ENCODE data around the gene TGFA.

The TGFA gene

GRCh38 chr2:70523672-70523995 lies 30.0 kb downstream of the TGFA start:
- no peaks in the 10 kb centered on the region for H3K36me3 ChIP-seq (ENCODE audit: insufficient read depth, low read length)
- H3K9ac ChIP-seq (ENCODE audit: low read depth, low read length), result no peak overlapping the region
- H3K4me3 ChIP-seq (ENCODE audit: low read length), result no peak overlapping the region
- H3K27me3 ChIP-seq (ENCODE audit: insufficient read depth, low read length), result no peaks in the 10 kb centered on the region
- no peak overlapping the region for H3K27ac ChIP-seq (ENCODE audit: low read depth, low read length)
- H3K4me1 ChIP-seq (ENCODE audit: insufficient read depth, low read length), result peaks cover 14% of the 10 kb centered on the region
- no peaks in the 10 kb centered on the region for H3K9me3 ChIP-seq (ENCODE audit: insufficient read depth, low read depth, low read length)

GRCh38 chr2:70522627-70523026 lies 31.0 kb downstream of the TGFA start:
- Histone ChIP-seq H3K4me1 (ENCODE audit: insufficient read depth, low read length) (peaks cover 14% of the 10 kb centered on the region), H3K27ac (ENCODE audit: low read depth, low read length) (no peak overlapping the region), H3K4me3 (ENCODE audit: low read length) (no peak overlapping the region), H3K36me3 (ENCODE audit: insufficient read depth, low read length) (no peaks in the 10 kb centered on the region), H3K9ac (ENCODE audit: low read depth, low read length) (no peak overlapping the region), H3K27me3 (ENCODE audit: insufficient read depth, low read length) (no peaks in the 10 kb centered on the region), H3K9me3 (ENCODE audit: insufficient read depth, low read depth, low read length) (no peaks in the 10 kb centered on the region)
- 97% methylated on average over 5 of the region's 5 CpGs for WGBS

- Histone ChIP-seq H3K27me3 (ENCODE audit: insufficient read depth, low read length) (no peaks in the 10 kb centered on the region), H3K36me3 (ENCODE audit: insufficient read depth, low read length) (no peaks in the 10 kb centered on the region), H3K4me3 (ENCODE audit: low read length) (no peak overlapping the region), H3K9me3 (ENCODE audit: insufficient read depth, low read depth, low read length) (no peaks in the 10 kb centered on the region), H3K27ac (ENCODE audit: low read depth, low read length) (no peak overlapping the region), H3K9ac (ENCODE audit: low read depth, low read length) (no peak overlapping the region), H3K4me1 (ENCODE audit: insufficient read depth, low read length) (peaks cover 14% of the 10 kb centered on the region)
- 88% methylated on average over 3 of the region's 3 CpGs for WGBS
Observed at GRCh38 chr2:70520825-70521224, 32.8 kb downstream of the TGFA start.

- H3K27me3 ChIP-seq (ENCODE audit: insufficient read depth, low read length), result no peaks in the 10 kb centered on the region
- 92% methylated on average over 2 of the region's 2 CpGs for WGBS
- no peak overlapping the region for H3K27ac ChIP-seq (ENCODE audit: low read depth, low read length)
- no peak overlapping the region for H3K9ac ChIP-seq (ENCODE audit: low read depth, low read length)
- H3K9me3 ChIP-seq (ENCODE audit: insufficient read depth, low read depth, low read length), result no peaks in the 10 kb centered on the region
- H3K4me1 ChIP-seq (ENCODE audit: insufficient read depth, low read length), result peaks cover 11% of the 10 kb centered on the region
- H3K4me3 ChIP-seq (ENCODE audit: low read length), result no peak overlapping the region
- no peaks in the 10 kb centered on the region for H3K36me3 ChIP-seq (ENCODE audit: insufficient read depth, low read length)
Observed at GRCh38 chr2:70519453-70519852, 34.2 kb downstream of the TGFA start.

GRCh38 chr2:70518557-70518956 lies 35.1 kb downstream of the TGFA start:
- Histone ChIP-seq H3K9ac (ENCODE audit: low read depth, low read length) (no peak overlapping the region), H3K9me3 (ENCODE audit: insufficient read depth, low read depth, low read length) (no peaks in the 10 kb centered on the region), H3K4me1 (ENCODE audit: insufficient read depth, low read length) (peaks cover 4% of the 10 kb centered on the region; the same call in 1 of the 2 replicates), H3K36me3 (ENCODE audit: insufficient read depth, low read length) (no peaks in the 10 kb centered on the region), H3K4me3 (ENCODE audit: low read length) (no peak overlapping the region), H3K27ac (ENCODE audit: low read depth, low read length) (no peak overlapping the region), H3K27me3 (ENCODE audit: insufficient read depth, low read length) (no peaks in the 10 kb centered on the region)
- WGBS, result 92% methylated on average over 1 of the region's 1 CpG

GRCh38 chr2:70517804-70518203 lies 35.8 kb downstream of the TGFA start:
- WGBS, result 91% methylated on average over 7 of the region's 7 CpGs
- Histone ChIP-seq H3K9me3 (ENCODE audit: insufficient read depth, low read depth, low read length) (no peaks in the 10 kb centered on the region), H3K4me1 (ENCODE audit: insufficient read depth, low read length) (0 out of 2 replicates have a peak, but pooled peaks cover 3% of the 10 kb centered on the region), H3K27me3 (ENCODE audit: insufficient read depth, low read length) (no peaks in the 10 kb centered on the region), H3K36me3 (ENCODE audit: insufficient read depth, low read length) (no peaks in the 10 kb centered on the region), H3K9ac (ENCODE audit: low read depth, low read length) (no peak overlapping the region), H3K27ac (ENCODE audit: low read depth, low read length) (no peak overlapping the region), H3K4me3 (ENCODE audit: low read length) (no peak overlapping the region)

GRCh38 chr2:70516596-70516995 lies 37.0 kb downstream of the TGFA start:
- Histone ChIP-seq H3K4me1 (ENCODE audit: insufficient read depth, low read length) (0 out of 2 replicates have a peak, but pooled peaks cover 3% of the 10 kb centered on the region), H3K27ac (ENCODE audit: low read depth, low read length) (no peak overlapping the region), H3K9ac (ENCODE audit: low read depth, low read length) (no peak overlapping the region), H3K27me3 (ENCODE audit: insufficient read depth, low read length) (no peaks in the 10 kb centered on the region), H3K36me3 (ENCODE audit: insufficient read depth, low read length) (no peaks in the 10 kb centered on the region), H3K9me3 (ENCODE audit: insufficient read depth, low read depth, low read length) (no peaks in the 10 kb centered on the region), H3K4me3 (ENCODE audit: low read length) (no peak overlapping the region)
- 90% methylated on average over 5 of the region's 5 CpGs for whole genome bisulfite sequencing

GRCh38 chr2:70515938-70516337 lies 37.7 kb downstream of the TGFA start:
- Histone ChIP-seq H3K27ac (ENCODE audit: low read depth, low read length) (no peak overlapping the region), H3K4me1 (ENCODE audit: insufficient read depth, low read length) (0 out of 2 replicates have a peak, but pooled peaks cover 2% of the 10 kb centered on the region), H3K36me3 (ENCODE audit: insufficient read depth, low read length) (no peaks in the 10 kb centered on the region), H3K4me3 (ENCODE audit: low read length) (no peak overlapping the region), H3K27me3 (ENCODE audit: insufficient read depth, low read length) (no peaks in the 10 kb centered on the region), H3K9me3 (ENCODE audit: insufficient read depth, low read depth, low read length) (no peaks in the 10 kb centered on the region), H3K9ac (ENCODE audit: low read depth, low read length) (no peak overlapping the region)
- WGBS, result 90% methylated on average over 4 of the region's 4 CpGs

- 86% methylated on average over 13 of the region's 15 CpGs for WGBS
- no peaks in the 10 kb centered on the region for H3K36me3 ChIP-seq (ENCODE audit: insufficient read depth, low read length)
Observed at GRCh38 chr2:70514612-70515055, 39.0 kb downstream of the TGFA start.

GRCh38 chr2:70513738-70514137 lies 39.9 kb downstream of the TGFA start:
- no peak overlapping the region for H3K27ac ChIP-seq (ENCODE audit: low read depth, low read length)
- H3K9me3 ChIP-seq (ENCODE audit: insufficient read depth, low read depth, low read length), result no peaks in the 10 kb centered on the region
- no peaks in the 10 kb centered on the region for H3K4me1 ChIP-seq (ENCODE audit: insufficient read depth, low read length)
- H3K4me3 ChIP-seq (ENCODE audit: low read length), result no peak overlapping the region
- H3K36me3 ChIP-seq (ENCODE audit: insufficient read depth, low read length), result no peaks in the 10 kb centered on the region
- 90% methylated on average over 3 of the region's 4 CpGs for WGBS
- H3K27me3 ChIP-seq (ENCODE audit: insufficient read depth, low read length), result no peaks in the 10 kb centered on the region
- no peak overlapping the region for H3K9ac ChIP-seq (ENCODE audit: low read depth, low read length)

More at GRCh38 chr2:70514612-70515055, 39.0 kb downstream of the TGFA start:
- H3K4me1 ChIP-seq (ENCODE audit: insufficient read depth, low read length), result no peaks in the 10 kb centered on the region
- no peak overlapping the region for H3K4me3 ChIP-seq (ENCODE audit: low read length)
- H3K27me3 ChIP-seq (ENCODE audit: insufficient read depth, low read length), result no peaks in the 10 kb centered on the region
- H3K9me3 ChIP-seq (ENCODE audit: insufficient read depth, low read depth, low read length), result no peaks in the 10 kb centered on the region
- no peak overlapping the region for H3K9ac ChIP-seq (ENCODE audit: low read depth, low read length)
- H3K27ac ChIP-seq (ENCODE audit: low read depth, low read length), result no peak overlapping the region

GRCh38 chr2:70511971-70512729 lies 41.5 kb downstream of the TGFA start:
- Histone ChIP-seq H3K36me3 (ENCODE audit: insufficient read depth, low read length) (no peaks in the 10 kb centered on the region), H3K27me3 (ENCODE audit: insufficient read depth, low read length) (no peaks in the 10 kb centered on the region), H3K9me3 (ENCODE audit: insufficient read depth, low read depth, low read length) (no peaks in the 10 kb centered on the region), H3K27ac (ENCODE audit: low read depth, low read length) (no peak overlapping the region), H3K4me3 (ENCODE audit: low read length) (no peak overlapping the region), H3K4me1 (ENCODE audit: insufficient read depth, low read length) (no peaks in the 10 kb centered on the region), H3K9ac (ENCODE audit: low read depth, low read length) (no peak overlapping the region)
- whole genome bisulfite sequencing, result 88% methylated on average over 8 of the region's 8 CpGs

GRCh38 chr2:70510313-70510712 lies 43.3 kb downstream of the TGFA start:
- Histone ChIP-seq H3K9ac (ENCODE audit: low read depth, low read length) (no peak overlapping the region), H3K4me1 (ENCODE audit: insufficient read depth, low read length) (no peaks in the 10 kb centered on the region), H3K27me3 (ENCODE audit: insufficient read depth, low read length) (no peaks in the 10 kb centered on the region), H3K4me3 (ENCODE audit: low read length) (no peak overlapping the region), H3K9me3 (ENCODE audit: insufficient read depth, low read depth, low read length) (no peaks in the 10 kb centered on the region), H3K36me3 (ENCODE audit: insufficient read depth, low read length) (no peaks in the 10 kb centered on the region), H3K27ac (ENCODE audit: low read depth, low read length) (no peak overlapping the region)
- WGBS, result 95% methylated on average over 1 of the region's 1 CpG
